GM18951 (cell line): ENCODE results near the gene SHLD1.
"Not testable (repeated sequence)": the region's sequence is repeated elsewhere in the genome, so short reads cannot be mapped to it uniquely, and the experiment has no call there.

Experiments
- POLR2A ChIP-seq: IDR thresholded peaks from 4 replicates; pipeline ENCODE4 v1.6.1; 2011; ENCODE audit warnings: mild to moderate bottlenecking; ENCODE audit not compliant: insufficient read length, insufficient read depth; ENCODE audit errors: extremely low read depth
- in situ Hi-C: fragments of 300-500 bp; cut with MboI; formaldehyde crosslinking; loops from one replicate; pipeline ENCODE4 v1.12.0; 2022; ENCODE audit warnings: low sequenced_read_pairs, mixed read lengths, inconsistent platforms; ENCODE audit not compliant: unreplicated experiment

SHLD1 gene

DNA sequence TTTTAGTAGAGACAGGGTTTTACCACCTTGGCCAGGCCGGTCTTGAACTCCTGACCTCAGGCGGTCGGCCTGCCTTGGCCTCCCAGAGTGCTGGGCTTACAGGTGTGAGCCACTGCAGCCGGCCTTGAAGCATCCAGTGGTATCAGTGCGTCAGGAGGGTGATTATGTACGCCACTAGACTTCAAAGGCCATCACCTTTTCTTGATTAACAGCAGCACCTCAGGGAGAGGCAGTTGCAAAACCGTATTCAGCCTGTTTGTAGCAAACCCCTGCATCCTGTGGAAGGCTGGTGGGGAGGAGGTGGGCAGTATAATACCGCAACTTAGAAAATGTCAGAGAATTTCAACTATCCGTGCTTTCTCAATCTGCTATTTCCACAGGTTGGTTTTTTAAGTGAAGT, 27.3 kb upstream of the SHLD1 start:
- in situ Hi-C loops = no loop called here
- TF ChIP-seq POLR2A = no peak

DNA sequence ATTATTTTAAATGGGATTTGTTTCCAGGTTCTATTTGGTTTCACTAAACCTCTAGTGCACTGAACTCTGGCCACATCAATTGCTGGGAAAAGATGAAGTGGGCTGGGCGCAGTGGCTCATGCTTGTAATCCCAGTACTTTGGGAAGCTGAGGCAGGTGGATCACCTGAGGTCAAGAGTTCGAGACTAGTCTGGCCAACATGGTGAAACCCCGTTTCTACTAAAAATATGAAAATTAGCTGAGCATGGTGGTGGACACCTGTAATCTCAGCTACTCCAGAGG, 25.1 kb upstream of the SHLD1 start:
- in situ Hi-C loops = not testable (repeated sequence)

DNA sequence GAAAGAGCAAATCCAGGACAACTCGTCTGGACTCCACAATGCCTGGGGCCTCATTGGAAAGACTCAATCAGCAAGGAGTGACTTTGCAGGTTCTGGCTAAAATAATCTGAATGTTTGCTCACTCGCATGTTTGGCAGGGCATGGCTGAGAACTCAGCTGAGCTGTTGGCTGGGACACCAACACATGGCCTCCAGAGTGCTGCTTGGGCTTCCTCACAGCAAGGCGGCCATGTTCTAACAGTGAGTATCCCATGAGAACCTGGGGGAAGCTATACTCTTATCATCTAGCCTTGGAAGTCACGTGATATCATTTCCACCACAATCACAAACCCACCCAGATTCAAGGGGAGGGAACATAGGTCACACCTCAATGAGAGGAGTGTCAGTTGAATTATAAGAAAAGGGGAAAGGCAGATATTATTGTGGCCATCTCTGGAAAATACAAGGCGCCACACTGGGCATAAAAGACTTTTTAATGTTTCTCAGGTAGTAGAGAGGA, 23.1 kb upstream of the SHLD1 start:
- no peak for TF ChIP-seq POLR2A
- in situ Hi-C loops = no loop called here

DNA sequence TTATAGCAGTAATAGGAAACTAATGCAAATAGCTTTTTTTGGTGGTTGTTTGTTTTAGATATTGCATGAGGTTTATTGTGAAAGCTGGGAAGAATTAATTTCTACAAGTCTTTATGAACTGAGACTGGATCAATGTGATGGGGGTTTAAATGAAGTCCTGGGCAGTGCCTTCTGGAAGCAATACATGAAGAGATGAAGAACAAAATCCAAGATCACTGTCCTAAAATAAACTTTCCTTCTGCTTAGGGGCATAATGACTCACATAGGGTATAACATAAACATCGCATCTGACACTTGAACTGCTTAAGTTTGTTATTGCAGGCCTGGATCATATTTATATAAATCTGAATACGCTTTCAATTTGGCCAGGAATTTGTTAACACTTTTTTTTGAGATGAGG, 20.9 kb upstream of the SHLD1 start:
- TF ChIP-seq POLR2A = no peak
- in situ Hi-C loops = no loop called here

DNA sequence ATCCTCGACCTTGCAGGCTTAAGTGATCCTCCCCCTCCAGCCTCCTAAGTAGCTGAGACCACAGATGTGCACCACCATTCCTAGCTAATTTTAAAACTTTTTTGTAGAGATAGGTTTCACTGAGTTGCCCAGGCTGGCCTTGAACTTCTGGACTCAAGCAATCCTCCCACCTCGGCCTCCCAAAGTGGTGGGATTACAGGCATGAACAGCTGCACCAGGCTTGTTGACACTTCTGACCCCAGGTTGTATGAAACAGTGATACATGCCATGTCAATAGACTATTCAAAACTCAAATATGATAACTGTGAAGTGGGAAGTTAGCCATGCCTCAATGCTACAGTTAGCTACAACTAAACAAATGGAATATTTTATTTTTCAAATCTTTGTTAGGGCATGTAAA, 20.1 kb upstream of the SHLD1 start:
- in situ Hi-C loops = no loop called here
- no peak for TF ChIP-seq POLR2A

DNA sequence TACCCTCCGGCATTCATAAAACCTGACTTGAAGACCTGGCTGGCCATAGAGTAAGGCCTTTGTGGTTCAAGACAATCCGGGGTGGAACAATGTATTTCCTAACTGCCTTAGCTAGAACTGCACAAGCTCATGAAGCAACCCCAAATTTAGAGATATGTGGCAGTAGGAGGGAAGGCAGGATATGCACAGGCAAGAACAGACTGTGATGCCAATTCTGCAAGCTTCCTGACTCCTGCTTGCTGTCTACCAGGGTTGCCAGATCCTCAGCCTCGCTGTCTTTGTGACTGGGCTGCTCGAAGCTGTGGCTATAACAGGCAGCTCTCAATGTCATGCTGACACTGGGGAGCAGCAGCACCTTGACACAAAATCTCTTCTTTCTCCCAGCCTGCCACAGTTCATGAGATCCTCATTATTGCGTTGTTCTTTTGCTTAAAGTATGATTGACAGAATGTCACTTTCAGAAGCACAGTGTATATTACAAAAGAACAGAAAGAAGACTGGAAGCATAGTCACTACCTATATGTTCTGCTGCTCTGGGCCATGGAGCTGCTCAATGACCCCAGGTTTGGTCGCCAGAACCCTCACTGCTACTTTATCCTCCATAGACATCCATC, 18.3 kb upstream of the SHLD1 start:
- no peak for TF ChIP-seq POLR2A
- in situ Hi-C loops = no loop called here

DNA sequence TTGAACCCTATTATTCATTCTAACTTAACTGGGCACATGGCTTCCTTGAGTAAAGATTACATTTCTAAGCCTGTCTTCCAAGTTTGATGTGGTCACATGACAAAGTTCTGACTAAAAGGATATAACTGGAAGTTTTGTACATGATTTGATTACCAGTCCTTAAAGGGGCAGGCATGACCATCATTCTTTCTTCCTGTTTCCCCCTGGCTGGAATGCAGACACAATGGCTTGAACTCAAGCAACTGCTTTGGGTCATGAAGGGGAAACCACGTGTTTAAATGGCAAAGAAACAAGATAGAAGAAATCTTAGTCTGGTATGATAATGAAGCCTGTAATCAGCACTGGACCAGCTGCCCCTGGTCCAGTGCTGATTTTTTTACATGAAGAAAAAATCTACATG, 15.6 kb upstream of the SHLD1 start:
- no peak for TF ChIP-seq POLR2A
- in situ Hi-C loops = no loop called here

DNA sequence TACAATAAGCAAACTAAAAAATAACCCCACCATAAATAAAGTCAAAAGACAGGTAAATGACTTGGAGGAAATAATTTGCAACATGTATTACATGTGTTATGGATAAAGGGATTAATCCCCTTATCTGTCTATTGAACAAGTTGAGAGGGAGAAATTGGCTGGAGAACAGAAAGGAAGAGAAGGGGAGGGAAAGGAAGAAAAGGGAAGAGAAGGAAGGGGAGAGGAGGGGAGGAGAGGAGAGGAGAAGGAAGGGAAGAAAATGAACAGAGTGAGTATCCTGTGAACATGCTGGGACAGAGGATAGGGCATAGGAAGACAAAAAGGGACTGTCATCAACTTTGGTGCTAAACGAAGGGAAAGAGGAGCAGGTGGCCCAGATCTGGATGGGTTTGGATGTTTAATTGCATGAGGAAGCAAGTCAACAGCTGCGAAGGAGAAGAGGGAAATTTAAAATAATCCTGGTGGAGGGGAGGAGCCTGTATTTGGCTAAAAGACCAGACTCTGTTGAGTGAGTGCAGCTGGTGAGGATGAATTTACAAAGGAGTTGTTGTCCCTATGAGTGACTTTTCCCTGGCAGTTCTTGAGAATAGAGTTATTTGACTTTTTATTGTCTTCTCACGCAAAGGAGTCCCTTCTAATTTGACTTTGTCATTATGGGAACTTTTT, 14.2 kb upstream of the SHLD1 start:
- TF ChIP-seq POLR2A = no peak
- in situ Hi-C loops = no loop called here

DNA sequence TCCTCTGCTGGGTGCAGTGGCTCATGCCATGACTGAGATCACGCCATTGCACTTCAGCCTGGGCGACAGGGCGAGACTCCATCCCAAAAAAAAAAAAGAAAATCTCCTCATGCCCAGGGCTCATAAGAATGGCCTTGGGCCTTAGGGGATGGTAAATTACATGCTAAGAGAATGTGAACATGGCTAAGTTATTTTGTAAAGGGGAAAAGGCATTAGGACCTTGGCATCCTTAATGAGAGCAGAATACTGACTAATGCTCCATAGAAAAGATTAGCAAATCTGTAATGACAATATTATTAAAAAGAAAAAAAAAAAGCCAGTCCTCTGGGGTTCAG, 12.6 kb upstream of the SHLD1 start:
- in situ Hi-C loops = no loop called here

DNA sequence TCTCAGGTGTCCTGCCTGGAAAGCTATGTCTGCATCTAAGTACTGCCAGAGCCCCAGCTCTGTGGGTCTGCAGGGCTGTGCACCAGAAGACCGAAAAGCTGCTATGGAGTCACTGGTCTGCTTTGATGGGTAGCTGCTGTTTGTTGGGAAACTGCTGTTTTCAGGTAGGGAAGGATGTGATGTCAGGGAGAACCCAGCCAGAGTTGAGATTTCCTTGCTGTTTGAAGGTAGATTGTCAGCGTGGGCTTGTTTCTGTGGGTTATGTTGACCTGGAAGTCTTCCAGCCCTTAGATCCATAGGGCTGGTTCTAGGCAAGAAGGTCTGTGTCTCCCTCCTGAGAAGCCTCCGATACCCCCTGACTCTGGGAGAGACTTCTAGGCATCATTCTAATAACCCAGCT, 12.2 kb upstream of the SHLD1 start:
- no peak for TF ChIP-seq POLR2A
- in situ Hi-C loops = no loop called here

More for the DNA sequence above, 12.6 kb upstream of the SHLD1 start:
- TF ChIP-seq POLR2A = no peak

DNA sequence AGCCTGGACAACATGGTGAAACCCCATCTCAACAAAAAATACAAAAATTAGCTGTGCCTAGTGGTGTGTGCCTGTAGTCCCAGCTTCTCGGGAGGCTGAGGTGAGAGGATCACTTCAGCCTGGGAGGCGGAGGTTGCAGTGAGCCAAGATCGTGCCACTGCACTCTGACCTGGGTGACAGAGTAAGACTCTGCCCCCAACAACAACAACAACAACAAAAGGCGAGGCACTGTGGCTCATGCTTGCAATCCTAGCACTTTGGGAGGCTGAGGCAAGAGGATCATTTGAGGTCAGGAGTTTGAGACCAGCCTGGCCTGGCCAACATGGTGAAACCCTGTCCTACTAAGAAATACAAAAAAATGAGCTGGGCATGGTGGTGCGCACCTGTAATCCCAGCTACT, 9.6 kb upstream of the SHLD1 start:
- in situ Hi-C loops = not testable (repeated sequence)

DNA sequence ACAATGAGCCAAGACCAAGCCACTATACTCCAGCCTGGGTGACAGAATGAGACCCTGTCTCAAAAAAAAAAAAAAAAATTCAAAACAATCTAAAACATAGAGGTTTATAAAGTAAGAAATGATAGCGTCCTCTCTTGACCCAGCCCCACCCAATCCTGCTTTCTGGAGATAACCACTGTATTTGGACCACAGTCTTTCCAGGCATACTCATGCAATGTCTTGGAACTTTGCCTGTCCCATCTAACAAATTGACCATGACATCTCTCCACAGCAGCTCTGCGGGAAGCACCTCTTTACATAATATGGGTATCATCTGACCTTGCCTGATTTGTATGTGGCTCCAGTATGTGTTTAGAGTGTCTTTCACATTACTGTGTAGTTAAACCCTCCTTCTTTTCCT, 9.1 kb upstream of the SHLD1 start:
- in situ Hi-C loops = no loop called here
- no peak for TF ChIP-seq POLR2A

DNA sequence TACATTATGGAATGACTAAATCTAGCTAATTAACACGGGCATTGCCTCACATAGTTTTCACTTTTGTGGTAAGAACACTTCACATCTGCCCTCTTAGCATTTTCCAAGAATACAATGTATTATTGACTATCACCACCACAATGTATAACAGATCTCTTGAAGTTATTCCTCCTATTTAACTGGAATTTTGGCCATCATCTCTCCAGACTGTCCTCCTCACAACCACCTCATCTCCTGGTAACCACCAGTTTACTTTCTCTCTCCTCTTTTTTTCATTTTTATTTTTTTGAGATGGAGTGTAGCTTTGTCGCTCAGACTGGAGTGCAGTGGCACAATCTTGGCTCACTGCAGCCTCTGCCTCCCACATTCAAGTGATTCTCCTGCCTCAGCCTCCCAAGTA, 8.2 kb upstream of the SHLD1 start:
- TF ChIP-seq POLR2A = no peak
- in situ Hi-C loops = no loop called here

DNA sequence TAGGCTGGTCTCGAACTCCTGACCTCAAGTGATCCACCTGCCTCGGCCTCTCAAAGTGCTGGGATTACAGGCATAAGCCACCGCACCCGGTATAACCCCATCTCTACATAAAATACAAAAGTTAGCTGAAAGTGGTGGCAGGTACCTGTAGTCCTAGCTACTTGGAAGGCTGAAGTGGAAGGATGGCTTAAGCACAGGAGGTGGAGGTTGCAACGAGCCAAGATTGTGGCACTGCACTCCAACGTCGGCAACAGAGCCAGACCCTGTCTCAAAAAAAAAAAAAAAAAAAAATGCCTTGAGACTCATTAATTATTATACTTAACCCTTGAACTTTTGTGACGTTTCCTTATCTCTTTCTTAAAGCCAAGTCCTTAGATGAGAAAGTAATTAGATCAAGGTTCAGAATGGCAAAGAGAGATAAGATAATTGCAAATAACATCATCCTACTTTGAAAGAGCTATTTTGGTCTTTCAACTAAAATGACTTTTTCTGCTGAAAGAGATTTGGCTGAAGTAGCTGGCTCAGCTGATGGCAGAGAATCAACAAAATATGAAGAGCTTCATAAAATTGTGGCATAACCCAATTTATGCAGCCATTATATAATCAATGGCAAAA, 4.7 kb upstream of the SHLD1 start:
- TF ChIP-seq POLR2A = no peak
- in situ Hi-C loops = no loop called here
